ENCODE data around the gene RREB1. TPM values are rescaled to one million over a fixed set of nuclear protein-coding genes. Genes with fewer than 3 reads are reported as not detected.

The RREB1 gene
- total RNA-seq, 1 experiment from 2014 or later, result 30.7 TPM

GRCh38 chr6:7073821-7074525 is 33.8 kb upstream of the RREB1 start:
- no peaks in the 10 kb centered on the region for H3K4me1 ChIP-seq (ENCODE audit: control insufficient read depth, insufficient read depth, low read length)
- in situ Hi-C loops (cut with HindIII; ENCODE audit: low pct_unique_long_range_greater_than_20kb, low sequenced_read_pairs), result no loop called here
- BruUV-seq (replicated peaks), result no TSS peak
- H3K27ac ChIP-seq (ENCODE audit: low read length), result no peak overlapping the region
- H3K36me3 ChIP-seq (ENCODE audit: control insufficient read depth, insufficient read depth, low read length), result no peaks in the 10 kb centered on the region
- ATAC-seq (no peak), DNase-seq (ENCODE audit: low read depth, low spot score) (no peak)
- TF ChIP-seq REST (IDR thresholded peaks at IDR 0.05; ENCODE audit: insufficient read depth in 1 of 2, low read depth in 2 of 2, low read length in 1 of 2) (no peak), CTCF (IDR thresholded peaks at IDR 0.05) (no peak), TCF7L2 (IDR thresholded peaks at IDR 0.05; ENCODE audit: low read depth, low read length) (no peak), POLR2AphosphoS5 (IDR thresholded peaks at IDR 0.05; ENCODE audit: low read depth, low read length) (no peak), SIN3A (IDR thresholded peaks at IDR 0.05; ENCODE audit: borderline replicate concordance, insufficient read depth, low read depth, low read length) (no peak)
- CTCF ChIA-PET, result interaction anchor here (0.6 kb wide), 1 partner anchor 178 kb away, joined by 3 read pairs; no protein-coding TSS in a partner anchor
- no peak overlapping the region for H3K4me3 ChIP-seq (ENCODE audit: low read depth in 2 of 2, low read length in 2 of 2)
- POLR2A ChIA-PET, result interaction anchor here (0.7 kb wide), 1 partner anchor 11 kb away, joined by 3 read pairs; no protein-coding TSS in a partner anchor
- intact Hi-C loops (cut with micrococcal nuclease; ENCODE audit: unreplicated experiment), result no loop called here
- no peaks in the 10 kb centered on the region for H3K9me3 ChIP-seq (ENCODE audit: control insufficient read depth, insufficient read depth, low read depth, low read length)
- no peaks in the 10 kb centered on the region for H3K27me3 ChIP-seq (ENCODE audit: control insufficient read depth, insufficient read depth, low read length)

GRCh38 chr6:7074870-7075269 is 32.9 kb upstream of the RREB1 start:
- in situ Hi-C loops (cut with HindIII; ENCODE audit: low pct_unique_long_range_greater_than_20kb, low sequenced_read_pairs) (no loop called here), intact Hi-C loops (cut with micrococcal nuclease; ENCODE audit: unreplicated experiment) (no loop called here)
- H3K4me1 ChIP-seq (ENCODE audit: control insufficient read depth, insufficient read depth, low read length), result no peaks in the 10 kb centered on the region
- no peak for DNase-seq (ENCODE audit: low read depth, low spot score)
- no peak overlapping the region for H3K4me3 ChIP-seq (ENCODE audit: low read depth in 2 of 2, low read length in 2 of 2)
- ChIA-PET CTCF (no interaction called here), POLR2A (interaction anchor here (0.5 to 0.7 kb wide), 2 partner anchors 10 to 148 kb away, joined by 3 read pairs; no protein-coding TSS in a partner anchor)
- no peaks in the 10 kb centered on the region for H3K9me3 ChIP-seq (ENCODE audit: control insufficient read depth, insufficient read depth, low read depth, low read length)
- no TSS peak for BruUV-seq (replicated peaks)
- no peak overlapping the region for H3K27ac ChIP-seq (ENCODE audit: low read length)
- no peaks in the 10 kb centered on the region for H3K36me3 ChIP-seq (ENCODE audit: control insufficient read depth, insufficient read depth, low read length)
- H3K27me3 ChIP-seq (ENCODE audit: control insufficient read depth, insufficient read depth, low read length), result no peaks in the 10 kb centered on the region
- TF ChIP-seq TCF7L2 (IDR thresholded peaks at IDR 0.05; ENCODE audit: low read depth, low read length) (no peak), SIN3A (IDR thresholded peaks at IDR 0.05; ENCODE audit: borderline replicate concordance, insufficient read depth, low read depth, low read length) (no peak), REST (IDR thresholded peaks at IDR 0.05; ENCODE audit: insufficient read depth in 1 of 2, low read depth in 2 of 2, low read length in 1 of 2) (no peak), CTCF (IDR thresholded peaks at IDR 0.05) (no peak), POLR2AphosphoS5 (IDR thresholded peaks at IDR 0.05; ENCODE audit: low read depth, low read length) (no peak)
- ATAC-seq, result no peak
